Measurements from ENCODE around the gene OR56B1.
"Not testable (repeated sequence)": the region's sequence is repeated elsewhere in the genome, so short reads cannot be mapped to it uniquely, and the experiment has no call there.

Gene OR56B1

GRCh38 chr11:5736396-5736795, at the start of gene OR56B1:
Gene OR56B1 (plus strand): TSS chr11:5736448. CDS start chr11:5736517, 69 bp downstream.
- no peak for DNase-seq (ENCODE audit: low read depth)

GRCh38 chr11:5688482-5688881, 47.8 kb upstream of the OR56B1 start:
- DNase-seq (ENCODE audit: low read depth) = no peak

GRCh38 chr11:5689551-5689983, 46.7 kb upstream of the OR56B1 start, which contains the start of gene TRIM22:
Gene TRIM22 (plus strand): TSS chr11:5689790. CDS start chr11:5696233, 6,443 bp downstream.
- DNase-seq (ENCODE audit: low read depth) = peak; percentile 44

- DNase-seq (ENCODE audit: low read depth) = no peak
Observed at GRCh38 chr11:5690216-5690615, 46.0 kb upstream of the OR56B1 start.

GRCh38 chr11:5690736-5691135, 45.5 kb upstream of the OR56B1 start:
- DNase-seq (ENCODE audit: low read depth) = no peak

- DNase-seq (ENCODE audit: low read depth) = not testable (repeated sequence)
Observed at GRCh38 chr11:5691238-5691963, 44.8 kb upstream of the OR56B1 start.

- DNase-seq (ENCODE audit: low read depth) = no peak
Observed at GRCh38 chr11:5691964-5692361, 44.3 kb upstream of the OR56B1 start.

GRCh38 chr11:5694642-5695041, 41.6 kb upstream of the OR56B1 start:
- no peak for DNase-seq (ENCODE audit: low read depth)

- no peak for DNase-seq (ENCODE audit: low read depth)
Observed at GRCh38 chr11:5695580-5695979, 40.7 kb upstream of the OR56B1 start.

GRCh38 chr11:5696210-5696609, 40.0 kb upstream of the OR56B1 start:
- no peak for DNase-seq (ENCODE audit: low read depth)

- DNase-seq (ENCODE audit: low read depth) = no peak
Observed at GRCh38 chr11:5698281-5698680, 38.0 kb upstream of the OR56B1 start.

GRCh38 chr11:5700421-5701054, 35.7 kb upstream of the OR56B1 start:
- DNase-seq (ENCODE audit: low read depth) = no peak

GRCh38 chr11:5701055-5701577, 35.1 kb upstream of the OR56B1 start:
- DNase-seq (ENCODE audit: low read depth) = no peak

GRCh38 chr11:5703741-5704536, 32.3 kb upstream of the OR56B1 start:
- DNase-seq (ENCODE audit: low read depth) = no peak

GRCh38 chr11:5705688-5706087, 30.6 kb upstream of the OR56B1 start:
- DNase-seq (ENCODE audit: low read depth) = no peak

- DNase-seq (ENCODE audit: low read depth) = no peak
Observed at GRCh38 chr11:5712507-5712906, 23.7 kb upstream of the OR56B1 start.

GRCh38 chr11:5713695-5714094, 22.6 kb upstream of the OR56B1 start:
- no peak for DNase-seq (ENCODE audit: low read depth)

- DNase-seq (ENCODE audit: low read depth) = not testable (repeated sequence)
Observed at GRCh38 chr11:5716518-5716917, 19.7 kb upstream of the OR56B1 start.

- DNase-seq (ENCODE audit: low read depth) = no peak
Observed at GRCh38 chr11:5719703-5720495, 16.3 kb upstream of the OR56B1 start.

GRCh38 chr11:5722622-5723021, 13.6 kb upstream of the OR56B1 start:
- DNase-seq (ENCODE audit: low read depth) = no peak

GRCh38 chr11:5726351-5726750, 9.9 kb upstream of the OR56B1 start:
- no peak for DNase-seq (ENCODE audit: low read depth)

GRCh38 chr11:5727691-5728090, 8.6 kb upstream of the OR56B1 start:
- DNase-seq (ENCODE audit: low read depth) = no peak

Data from non-pigmented ciliary epithelial cell (primary cell).